Measurements from ENCODE around the gene PAK6.

PAK6 gene

GRCh38 chr15:40248006-40248783, 9.3 kb downstream of the PAK6 start:
- Histone ChIP-seq H3K27me3 (ENCODE audit: low read length) (no peaks in the 10 kb centered on the region), H4K20me1 (ENCODE audit: low read depth, low read length) (no peaks in the 10 kb centered on the region), H3K4me3 (ENCODE audit: insufficient read depth, low read length, poor library complexity, severe bottlenecking) (no peak overlapping the region), H3K36me3 (ENCODE audit: low read length) (no peaks in the 10 kb centered on the region), H3K9ac (ENCODE audit: low read length) (no peak overlapping the region), H3K27ac (ENCODE audit: low read depth, low read length) (no peak overlapping the region), H3K9me3 (ENCODE audit: insufficient read depth, low read length) (no peaks in the 10 kb centered on the region), H3K79me2 (ENCODE audit: insufficient read depth, low read length) (no peaks in the 10 kb centered on the region), H3K9me2 (replicated peaks; ENCODE audit: insufficient read depth, low read length) (no peaks in the 10 kb centered on the region), H2AFZ (ENCODE audit: low read depth, low read length, severe bottlenecking) (no peak overlapping the region), H3F3A (ENCODE audit: insufficient read depth) (no peaks in the 10 kb centered on the region), H3K4me2 (ENCODE audit: low read depth, low read length, poor library complexity, severe bottlenecking) (no peak overlapping the region)
- TF ChIP-seq CTCF (IDR thresholded peaks at IDR 0.05; ENCODE audit: insufficient read depth, low read length, poor library complexity, severe bottlenecking), result no peak

DNA sequence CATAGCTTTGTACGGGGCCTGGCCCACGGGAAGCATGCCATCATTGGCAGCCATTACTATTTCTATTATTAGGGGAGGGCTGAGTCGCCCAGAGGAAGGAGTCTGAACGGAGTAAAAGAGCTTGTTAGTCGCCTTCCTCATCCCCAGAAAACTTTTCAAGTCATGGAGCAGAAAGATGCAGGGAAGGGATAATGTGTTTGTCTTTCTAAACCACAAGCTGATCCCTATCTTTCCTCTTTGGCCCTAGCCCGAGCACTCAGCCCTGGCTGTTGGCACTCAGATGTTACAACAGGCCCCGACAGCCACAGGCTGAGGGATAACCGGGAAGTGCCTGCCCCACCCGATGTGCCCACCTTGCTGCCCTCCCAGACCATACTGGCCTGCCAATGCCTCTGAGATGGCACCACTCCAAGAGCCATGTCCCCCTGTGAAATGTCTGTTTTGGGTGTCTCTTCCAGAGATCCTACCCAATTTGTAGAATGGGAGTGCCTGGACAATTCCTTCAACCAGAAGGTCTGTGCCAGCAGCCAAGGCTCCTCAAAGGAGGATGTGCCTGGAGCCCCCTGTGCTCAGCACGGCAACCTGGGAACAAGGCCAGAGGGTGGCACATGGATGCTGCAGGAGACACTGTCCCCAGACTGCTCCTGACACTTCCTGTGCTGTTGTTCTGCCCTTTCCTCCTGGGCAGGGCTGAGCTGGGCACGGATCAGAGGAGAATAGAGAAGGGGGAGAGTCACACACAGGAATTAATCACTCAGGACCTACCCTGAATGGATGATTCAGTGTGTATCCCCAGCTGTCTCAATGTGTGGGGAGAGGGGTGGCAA, 10.8 kb downstream of the PAK6 start:
- Histone ChIP-seq H3F3A (ENCODE audit: insufficient read depth) (no peaks in the 10 kb centered on the region), H4K20me1 (ENCODE audit: low read depth, low read length) (no peaks in the 10 kb centered on the region), H3K4me3 (ENCODE audit: insufficient read depth, low read length, poor library complexity, severe bottlenecking) (no peak overlapping the region), H3K9ac (ENCODE audit: low read length) (no peak overlapping the region), H2AFZ (ENCODE audit: low read depth, low read length, severe bottlenecking) (no peak overlapping the region), H3K79me2 (ENCODE audit: insufficient read depth, low read length) (no peaks in the 10 kb centered on the region), H3K9me2 (replicated peaks; ENCODE audit: insufficient read depth, low read length) (no peaks in the 10 kb centered on the region), H3K27me3 (ENCODE audit: low read length) (no peaks in the 10 kb centered on the region), H3K4me2 (ENCODE audit: low read depth, low read length, poor library complexity, severe bottlenecking) (no peak overlapping the region), H3K36me3 (ENCODE audit: low read length) (no peaks in the 10 kb centered on the region), H3K9me3 (ENCODE audit: insufficient read depth, low read length) (no peaks in the 10 kb centered on the region), H3K27ac (ENCODE audit: low read depth, low read length) (no peak overlapping the region)
- no peak for TF ChIP-seq EZH2phosphoT487 (conservative IDR thresholded peaks at IDR 0.05; ENCODE audit: low read length)
- TF ChIP-seq CTCF (IDR thresholded peaks at IDR 0.05; ENCODE audit: insufficient read depth, low read length, poor library complexity, severe bottlenecking), result no peak

DNA sequence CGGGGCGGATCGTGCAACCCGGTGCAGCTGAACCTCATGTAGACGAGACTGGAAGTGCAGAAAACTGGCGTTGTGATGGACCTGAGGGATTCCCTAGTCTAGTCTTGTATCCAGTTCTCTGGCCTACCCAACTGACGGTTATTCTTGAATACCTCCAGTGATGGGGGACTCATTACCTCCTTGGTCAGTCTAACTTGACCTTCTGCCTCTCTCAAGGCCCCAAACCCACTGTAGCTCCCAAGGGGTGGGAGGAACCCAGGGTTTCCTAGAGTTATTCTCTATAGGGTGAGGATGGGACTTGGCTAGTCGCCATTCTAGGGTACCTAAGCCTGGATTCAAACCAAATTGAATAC, 11.4 kb downstream of the PAK6 start:
- no peaks in the 10 kb centered on the region for H3K9me3 ChIP-seq (ENCODE audit: insufficient read depth, low read length)
- H3K79me2 ChIP-seq (ENCODE audit: insufficient read depth, low read length), result no peaks in the 10 kb centered on the region
- no peak overlapping the region for H2AFZ ChIP-seq (ENCODE audit: low read depth, low read length, severe bottlenecking)
- no peaks in the 10 kb centered on the region for H3F3A ChIP-seq (ENCODE audit: insufficient read depth)
- TF ChIP-seq CTCF (IDR thresholded peaks at IDR 0.05; ENCODE audit: insufficient read depth, low read length, poor library complexity, severe bottlenecking) (no peak), EZH2phosphoT487 (conservative IDR thresholded peaks at IDR 0.05; ENCODE audit: low read length) (no peak)
- no peak overlapping the region for H3K27ac ChIP-seq (ENCODE audit: low read depth, low read length)
- no peak overlapping the region for H3K9ac ChIP-seq (ENCODE audit: low read length)
- H3K4me2 ChIP-seq (ENCODE audit: low read depth, low read length, poor library complexity, severe bottlenecking), result no peak overlapping the region
- no peaks in the 10 kb centered on the region for H3K9me2 ChIP-seq (replicated peaks; ENCODE audit: insufficient read depth, low read length)
- H3K4me3 ChIP-seq (ENCODE audit: insufficient read depth, low read length, poor library complexity, severe bottlenecking), result no peak overlapping the region
- no peaks in the 10 kb centered on the region for H4K20me1 ChIP-seq (ENCODE audit: low read depth, low read length)
- no peaks in the 10 kb centered on the region for H3K27me3 ChIP-seq (ENCODE audit: low read length)
- no peaks in the 10 kb centered on the region for H3K36me3 ChIP-seq (ENCODE audit: low read length)
